ENCODE results near the gene KLHL36.

DNA sequence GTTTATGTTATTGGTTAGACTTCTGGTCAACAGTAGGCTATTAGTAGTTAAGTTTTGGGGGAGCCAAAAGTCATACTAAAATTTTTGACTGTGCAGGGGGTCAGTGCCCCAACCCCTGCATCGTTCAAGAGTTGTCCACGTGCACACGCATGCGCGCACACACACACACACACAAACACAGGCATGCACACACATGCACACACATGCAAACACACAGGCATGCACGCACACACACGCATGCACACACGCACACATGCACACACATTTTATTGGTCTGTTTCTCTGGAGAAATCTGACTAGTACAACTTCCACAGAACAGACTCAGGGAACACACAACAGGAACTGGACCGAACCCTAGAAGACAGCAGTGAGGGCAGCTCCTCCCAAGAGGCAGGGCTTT is 27.1 kb downstream of the KLHL36 start:
- TF ChIP-seq, protein P1, sequence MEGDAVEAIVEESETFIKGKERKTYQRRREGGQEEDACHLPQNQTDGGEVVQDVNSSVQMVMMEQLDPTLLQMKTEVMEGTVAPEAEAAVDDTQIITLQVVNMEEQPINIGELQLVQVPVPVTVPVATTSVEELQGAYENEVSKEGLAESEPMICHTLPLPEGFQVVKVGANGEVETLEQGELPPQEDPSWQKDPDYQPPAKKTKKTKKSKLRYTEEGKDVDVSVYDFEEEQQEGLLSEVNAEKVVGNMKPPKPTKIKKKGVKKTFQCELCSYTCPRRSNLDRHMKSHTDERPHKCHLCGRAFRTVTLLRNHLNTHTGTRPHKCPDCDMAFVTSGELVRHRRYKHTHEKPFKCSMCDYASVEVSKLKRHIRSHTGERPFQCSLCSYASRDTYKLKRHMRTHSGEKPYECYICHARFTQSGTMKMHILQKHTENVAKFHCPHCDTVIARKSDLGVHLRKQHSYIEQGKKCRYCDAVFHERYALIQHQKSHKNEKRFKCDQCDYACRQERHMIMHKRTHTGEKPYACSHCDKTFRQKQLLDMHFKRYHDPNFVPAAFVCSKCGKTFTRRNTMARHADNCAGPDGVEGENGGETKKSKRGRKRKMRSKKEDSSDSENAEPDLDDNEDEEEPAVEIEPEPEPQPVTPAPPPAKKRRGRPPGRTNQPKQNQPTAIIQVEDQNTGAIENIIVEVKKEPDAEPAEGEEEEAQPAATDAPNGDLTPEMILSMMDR (conservative IDR thresholded peaks at IDR 0.05; ENCODE audit: low read length) = no peak
- no peak for TF ChIP-seq EZH2phosphoT487 (IDR thresholded peaks at IDR 0.05; ENCODE audit: borderline replicate concordance, low read depth, low read length)

Data from OCI-LY7 (cell line).